Adrenal gland (tissue), 12 donors: Measurements from ENCODE around the gene CHD2. TPM values are rescaled to one million over a fixed set of nuclear protein-coding genes. Genes with fewer than 3 reads are reported as not detected.

Experiments used
- DNase-seq, 7 donors: peaks; one replicate each; pipeline ENCODE4 v3.0.0-alpha.2; 2019 to 2020
- H3K27ac ChIP-seq, 5 donors: fragments of 200-600 bp; sonication (generic) in 4 of 5; 1 replicate in 3 of 5; 2 replicates in 2 of 5; pipeline versions ENCODE4 v1.5.1 to v1.8.0; 2016 to 2020; ENCODE audit warnings: mild to moderate bottlenecking in 1 of 5
- H3K27me3 ChIP-seq: fragments of 200-600 bp; 2 replicates; pipeline ENCODE4 v1.8.0; 2021
- H3K36me3 ChIP-seq, 2 donors: fragments of 200-600 bp; replicated peaks in 1 of 2; 1 replicate in 1 of 2; 2 replicates in 1 of 2; pipeline versions ENCODE4 v1.5.1 to v1.8.0; 2018 to 2022
- H3K4me1 ChIP-seq, 2 donors: fragments of 200-600 bp; replicated peaks in 1 of 2; 1 replicate in 1 of 2; 2 replicates in 1 of 2; pipeline versions ENCODE4 v1.5.1 to v1.8.0; 2018 to 2021
- H3K4me3 ChIP-seq, 4 donors: fragments of 200-600 bp; sonication (generic) in 3 of 4; one replicate each; pipeline ENCODE4 v1.5.1; 2016 to 2018
- H3K9me3 ChIP-seq, 3 donors: fragments of 200-600 bp; sonication (generic) in 1 of 3; replicated peaks in 1 of 3; 1 replicate in 2 of 3; 2 replicates in 1 of 3; pipeline versions ENCODE4 v1.5.1 to v1.8.0; 2016 to 2021
- CTCF ChIP-seq, 6 experiments: fragments of 450-650 bp in 4 of 6; fragments of 200-600 bp in 2 of 6; sonication (generic) in 1 of 6; IDR thresholded peaks; 1 replicate in 5 of 6; 2 replicates in 1 of 6; pipeline versions ENCODE4 v1.5.1 to v1.8.0; 2016 to 2021; ENCODE audit warnings: antibody characterized with exemption in 6 of 6, mild to moderate bottlenecking in 2 of 6, moderate library complexity in 1 of 6
- POLR2A ChIP-seq, 2 donors: fragments of 450-650 bp; IDR thresholded peaks; one replicate each; pipeline ENCODE4 v1.6.1; 2017; ENCODE audit warnings: antibody characterized with exemption in 2 of 2, mild to moderate bottlenecking in 2 of 2, moderate library complexity in 1 of 2
- WGBS, 4 donors: extraction: QIAGEN DNeasy Blood & Tissue Kit in 2 of 4; methylation state at CpG; one replicate each; pipeline versions ENCODE4 v1.1.5 to v1.1.7; 2013 to 2017; 5-methylcytosine and 5-hydroxymethylcytosine counted together
- intact Hi-C, 2 donors: fragments of 100-400 bp; cut with DNase I; formaldehyde crosslinking; loops; one replicate each; pipeline versions ENCODE4 v1.14.1 to v1.15.0; 2022 to 2023
- polyA plus RNA-seq, 3 donors: library from polyadenylated mRNA; stranded (reverse); fragments of 200-250 nt in 2 of 3; fragments of 350-450 nt in 1 of 3; fragmentation: Illumina TruSeq in 1 of 3; extraction: RNeasy Lipid Tissue Mini Kit (QIAGEN cat#74804) in 1 of 3; gene quantifications; one replicate each; pipeline ENCODE4 v1.2.3, GENCODE V29; 2013 to 2014
- total RNA-seq, 9 donors: library from RNA; depleted of rRNA in 4 of 9; stranded (reverse); fragments of >200 nt in 4 of 9; fragments of 120-200 nt in 1 of 9; fragmentation: NEBNext Ultra II Directional in 1 of 9; extraction: Animal tissue kit (Norgen Biotek cat#: 25700) in 1 of 9; gene quantifications; one replicate each; pipeline versions ENCODE4 v1.1.0 to v1.2.4, GENCODE V29; 2013 to 2023
- donor health status: healthy with polysubstance abuse.
- donor health status: Bipolar disorder and iron deficiency.
- donor health status: DM: yes; HTN: yes; CAD: no.
- donor health status: DM: no; HTN: no; CAD: no.
- donor health status: DM: no; HTN: no; CAD: no.
- donor health status: DM: yes; HTN: yes; CAD: no.

Gene CHD2
- total and polyA plus RNA-seq, 12 donors = 40.1 to 115 (median 70.9) TPM

- Histone ChIP-seq H3K4me3 (peak overlapping the region in 1 of 4 donors; percentile 48), H3K4me1 (peaks cover 33 to 73% of the 10 kb centered on the region in 2 donors), H3K27me3 (no peaks in the 10 kb centered on the region), H3K9me3 (no peaks in the 10 kb centered on the region), H3K36me3 (no peaks in the 10 kb centered on the region), H3K27ac (peak overlapping the region; percentile 73 to 99 (median 94))
- no peak for DNase-seq
- TF ChIP-seq CTCF (IDR thresholded peaks at IDR 0.05) (no peak), POLR2A (IDR thresholded peaks at IDR 0.05) (no peak)
- 21 to 29% (median 26%) methylated on average over 3 of the region's 3 CpGs for WGBS, 4 donors
- intact Hi-C loops = no loop called here
These were observed 5.9 kb downstream of the CHD2 start for GRCh38 chr15:92906020-92906419.

- Histone ChIP-seq H3K36me3 (no peaks in the 10 kb centered on the region), H3K27me3 (no peaks in the 10 kb centered on the region), H3K9me3 (no peaks in the 10 kb centered on the region), H3K27ac (peak overlapping the region in 4 of 5 donors; percentile 88 to 99 (median 94)), H3K4me3 (peak overlapping the region in 1 of 4 donors; percentile 48), H3K4me1 (peaks cover 33 to 79% of the 10 kb centered on the region in 2 donors)
- TF ChIP-seq CTCF (IDR thresholded peaks at IDR 0.05) (no peak), POLR2A (IDR thresholded peaks at IDR 0.05) (peak in 1 of 2 donors; percentile 25)
- peak in 2 of 7 donors; percentile 47 to 53 for DNase-seq
- intact Hi-C loops = no loop called here
- 30 to 47% (median 36%) methylated on average over 1 of the region's 1 CpG for WGBS, 4 donors
These were observed 6.5 kb downstream of the CHD2 start for GRCh38 chr15:92906563-92907081.

- 25 to 52% (median 38%) methylated on average over 1 of the region's 1 CpG for WGBS, 4 donors
These were observed 7.1 kb downstream of the CHD2 start for GRCh38 chr15:92907229-92907628.

More at GRCh38 chr15:92907229-92907628, 7.1 kb downstream of the CHD2 start:
- DNase-seq = no peak
- no peaks in the 10 kb centered on the region for H3K36me3 ChIP-seq
- intact Hi-C loops = no loop called here
- H3K4me1 ChIP-seq = peaks cover 33 to 84% of the 10 kb centered on the region in 2 donors
- peak overlapping the region; percentile 62 to 99 (median 94) for H3K27ac ChIP-seq
- no peaks in the 10 kb centered on the region for H3K27me3 ChIP-seq
- no peak for TF ChIP-seq CTCF (IDR thresholded peaks at IDR 0.05)
- TF ChIP-seq POLR2A (IDR thresholded peaks at IDR 0.05) = no peak
- H3K9me3 ChIP-seq = no peaks in the 10 kb centered on the region
- peak overlapping the region in 1 of 4 donors; percentile 48 for H3K4me3 ChIP-seq
